Right cardiac atrium (tissue), 5 donors: ENCODE measurements around the gene BBS12. TPM values are rescaled to one million over a fixed set of nuclear protein-coding genes. Genes with fewer than 3 reads are reported as not detected.

ENCODE experiments used
- ATAC-seq, 2 donors: fragments of 200-7000 bp; cut with Tn5 transposase; one replicate each; pipeline versions ENCODE4 v1.8.0 to v1.9.1; 2020; ENCODE audit warnings: moderate library complexity in 2 of 2, mild to moderate bottlenecking in 1 of 2
- DNase-seq, 3 donors: peaks; one replicate each; pipeline ENCODE4 v3.0.0-alpha.2; 2020
- H3K27ac ChIP-seq: one replicate; pipeline ENCODE4 v1.5.1; 2013; ENCODE audit warnings: mild to moderate bottlenecking, low read length, control low read depth, moderate library complexity
- H3K27me3 ChIP-seq: one replicate; pipeline ENCODE4 v1.6.1; 2013; ENCODE audit not compliant: control insufficient read depth, insufficient read depth
- H3K4me1 ChIP-seq: one replicate; pipeline ENCODE4 v1.6.1; 2013; ENCODE audit warnings: low read length; ENCODE audit not compliant: control insufficient read depth, insufficient read depth
- H3K4me3 ChIP-seq: one replicate; pipeline ENCODE4 v1.5.1; 2013; ENCODE audit warnings: low read length, control low read depth
- H3K9me3 ChIP-seq: one replicate; pipeline ENCODE4 v1.6.1; 2013; ENCODE audit warnings: low read length; ENCODE audit not compliant: control insufficient read depth
- WGBS: extraction: QIAGEN DNeasy Blood & Tissue Kit; methylation state at CpG from one replicate; pipeline ENCODE4 v1.1.7; 2013; 5-methylcytosine and 5-hydroxymethylcytosine counted together
- intact Hi-C, 4 donors: fragments of 100-400 bp; cut with DNase I; formaldehyde crosslinking; loops; one replicate each; pipeline versions ENCODE4 v1.11.0 to v1.14.0; 2022 to 2023
- long read RNA-seq, 4 donors: library from polyadenylated mRNA; unstranded; transcript quantifications; one replicate each; pipeline ENCODE4 v2.0.0, GENCODE V29; 2020 to 2021
- polyA plus RNA-seq: library from polyadenylated mRNA; stranded (reverse); fragments of 200-250 nt; gene quantifications from one replicate; pipeline ENCODE4 v1.2.3, GENCODE V29; 2013
- total RNA-seq, 4 donors: library from RNA; stranded (reverse); fragmentation: NEBNext Ultra II Directional; extraction: Animal tissue kit (Norgen Biotek cat#: 25700); gene quantifications; one replicate each; pipeline ENCODE4 v1.2.1, GENCODE V29; 2021
- donor health status: healthy with polysubstance abuse.
- donor health status: DM: no; HTN: yes; CAD: no.
- donor health status: DM: no; HTN: no; CAD: no.
- donor health status: DM: no; HTN: yes; CAD: no; lungs with severe emphysema.
- donor health status: DM: yes; HTN: yes; CAD: no.

Gene BBS12
- total RNA-seq, result 1 to 10 TPM; 6.6 to 8.5 (median 7.7) TPM
- 3.5 TPM for polyA plus RNA-seq
- long read RNA-seq, donor 1, partial matches to known transcripts, result 0 of 1 reads
- long read RNA-seq, donor 1, other reads (novel, unspliced or antisense), result 0 of 1 reads
- long read RNA-seq, donor 2, partial matches to known transcripts, result 0 of 16 reads
- long read RNA-seq, donor 2, other reads (novel, unspliced or antisense), result 15 of 16 reads
- long read RNA-seq, donor 3, transcript BBS12-201 (2 exons, 3,244 nt), result major isoform, 9 of 79 reads
- long read RNA-seq, donor 3, partial matches to known transcripts, result 6 of 79 reads
- long read RNA-seq, donor 3, other reads (novel, unspliced or antisense), result 64 of 79 reads
- long read RNA-seq, donor 4, partial matches to known transcripts, result 0 of 16 reads
- long read RNA-seq, donor 4, other reads (novel, unspliced or antisense), result 16 of 16 reads

- H3K27ac ChIP-seq, result peak within 1 kb of the TSS; percentile 87
- intact Hi-C loops, result no loop called here
- no peaks in the 10 kb centered on the region for H3K9me3 ChIP-seq
- no peaks in the 10 kb centered on the region for H3K4me1 ChIP-seq
- WGBS, result under 1% methylated on average over 37 of the region's 37 CpGs
- ATAC-seq, result peak; percentile 100
- peak; percentile 98 to 99 (median 99) for DNase-seq
- peak within 1 kb of the TSS; percentile 86 for H3K4me3 ChIP-seq
- no peaks in the 10 kb centered on the region for H3K27me3 ChIP-seq
Measured at GRCh38 chr4:122732329-122733026, at the start of gene BBS12. TSS of gene BBS12 (plus strand) at chr4:122732704. CDS start at chr4:122741893, 9,189 bp downstream.

GRCh38 chr4:122686691-122687090 is 45.8 kb upstream of the BBS12 start:
- H3K4me1 ChIP-seq, result peaks cover 4% of the 10 kb centered on the region
- DNase-seq (no peak), ATAC-seq (no peak)
- intact Hi-C loops, result no loop called here
- no peak overlapping the region for H3K27ac ChIP-seq
- H3K27me3 ChIP-seq, result no peaks in the 10 kb centered on the region
- H3K9me3 ChIP-seq, result no peaks in the 10 kb centered on the region
- H3K4me3 ChIP-seq, result no peak overlapping the region
- 87% methylated on average over 2 of the region's 2 CpGs for WGBS

GRCh38 chr4:122687531-122688061 is 44.9 kb upstream of the BBS12 start:
- DNase-seq (no peak), ATAC-seq (peak; percentile 78 to 82)
- no peak overlapping the region for H3K4me3 ChIP-seq
- WGBS, result 31% methylated on average over 2 of the region's 2 CpGs
- no peaks in the 10 kb centered on the region for H3K9me3 ChIP-seq
- peak overlapping the region; percentile 70 for H3K27ac ChIP-seq
- intact Hi-C loops, result no loop called here
- peaks cover 4% of the 10 kb centered on the region for H3K4me1 ChIP-seq
- H3K27me3 ChIP-seq, result no peaks in the 10 kb centered on the region

GRCh38 chr4:122688529-122689140 is 43.9 kb upstream of the BBS12 start:
- H3K4me1 ChIP-seq, result peaks cover 4% of the 10 kb centered on the region
- no peaks in the 10 kb centered on the region for H3K9me3 ChIP-seq
- peak overlapping the region; percentile 77 for H3K27ac ChIP-seq
- H3K27me3 ChIP-seq, result no peaks in the 10 kb centered on the region
- peak; percentile 62 to 67 for ATAC-seq
- WGBS, result 23% methylated on average over 9 of the region's 9 CpGs
- intact Hi-C loops, result no loop called here
- H3K4me3 ChIP-seq, result no peak overlapping the region
- no peak for DNase-seq

GRCh38 chr4:122689972-122690371 is 42.5 kb upstream of the BBS12 start:
- DNase-seq (no peak), ATAC-seq (no peak)
- Histone ChIP-seq H3K4me3 (no peak overlapping the region), H3K27me3 (no peaks in the 10 kb centered on the region), H3K27ac (no peak overlapping the region), H3K4me1 (peaks cover 4% of the 10 kb centered on the region), H3K9me3 (no peaks in the 10 kb centered on the region)
- intact Hi-C loops, result no loop called here

GRCh38 chr4:122691988-122692387 is 40.5 kb upstream of the BBS12 start:
- no peak overlapping the region for H3K27ac ChIP-seq
- H3K4me1 ChIP-seq, result peaks cover 4% of the 10 kb centered on the region
- no peaks in the 10 kb centered on the region for H3K9me3 ChIP-seq
- intact Hi-C loops, result no loop called here
- H3K27me3 ChIP-seq, result no peaks in the 10 kb centered on the region
- ATAC-seq (no peak), DNase-seq (no peak)
- H3K4me3 ChIP-seq, result no peak overlapping the region
- whole genome bisulfite sequencing, result 55% methylated on average over 4 of the region's 4 CpGs

GRCh38 chr4:122692641-122693520 is 39.6 kb upstream of the BBS12 start:
- no peaks in the 10 kb centered on the region for H3K9me3 ChIP-seq
- no peak overlapping the region for H3K4me3 ChIP-seq
- no peak for ATAC-seq
- intact Hi-C loops, result no loop called here
- peaks cover 4% of the 10 kb centered on the region for H3K4me1 ChIP-seq
- no peak for DNase-seq
- no peak overlapping the region for H3K27ac ChIP-seq
- 52% methylated on average over 3 of the region's 3 CpGs for WGBS
- H3K27me3 ChIP-seq, result no peaks in the 10 kb centered on the region

GRCh38 chr4:122695226-122695625 is 37.3 kb upstream of the BBS12 start:
- H3K4me3 ChIP-seq, result no peak overlapping the region
- intact Hi-C loops, result no loop called here
- ATAC-seq, result no peak

GRCh38 chr4:122700178-122700725 is 32.3 kb upstream of the BBS12 start:
- H3K4me3 ChIP-seq, result peak overlapping the region; percentile 76
- intact Hi-C loops, result loop anchor here in 1 of 4 donors (10.0 kb wide), 1 partner anchor 95 kb away; no protein-coding TSS in a partner anchor
- ATAC-seq (peak; percentile 96 to 98), DNase-seq (peak; percentile 60 to 90 (median 85))
- 35% methylated on average over 8 of the region's 8 CpGs for WGBS
- no peaks in the 10 kb centered on the region for H3K4me1 ChIP-seq
- H3K27ac ChIP-seq, result peak overlapping the region; percentile 82
- H3K27me3 ChIP-seq, result no peaks in the 10 kb centered on the region
- H3K9me3 ChIP-seq, result no peaks in the 10 kb centered on the region

More at GRCh38 chr4:122695226-122695625, 37.3 kb upstream of the BBS12 start:
- DNase-seq, result no peak
- no peaks in the 10 kb centered on the region for H3K4me1 ChIP-seq
- H3K27ac ChIP-seq, result no peak overlapping the region
- WGBS, result 55% methylated on average over 2 of the region's 2 CpGs
- H3K27me3 ChIP-seq, result no peaks in the 10 kb centered on the region
- H3K9me3 ChIP-seq, result no peaks in the 10 kb centered on the region

- no peaks in the 10 kb centered on the region for H3K27me3 ChIP-seq
- H3K4me1 ChIP-seq, result no peaks in the 10 kb centered on the region
- WGBS, result 69% methylated on average over 5 of the region's 5 CpGs
- H3K4me3 ChIP-seq, result peak overlapping the region; percentile 76
- no peaks in the 10 kb centered on the region for H3K9me3 ChIP-seq
- intact Hi-C loops, result loop anchor here in 1 of 4 donors (10.0 kb wide), 1 partner anchor 96 kb away; no protein-coding TSS in a partner anchor
- no peak for ATAC-seq
- no peak for DNase-seq
- H3K27ac ChIP-seq, result no peak overlapping the region
Measured at GRCh38 chr4:122701061-122701460, 31.4 kb upstream of the BBS12 start.
